HUES48 (cell line): Measurements from ENCODE around the gene SLC9A7.
"Not testable (repeated sequence)": the region's sequence is repeated elsewhere in the genome, so short reads cannot be mapped to it uniquely, and the experiment has no call there.

ENCODE experiments used
- H3K27ac ChIP-seq: one replicate; pipeline ENCODE4 v1.7.0; 2013; ENCODE audit warnings: low read depth, low read length, inconsistent platforms
- H3K27me3 ChIP-seq: 2 replicates; pipeline ENCODE4 v1.6.1; 2013; ENCODE audit warnings: mild to moderate bottlenecking, low read length; ENCODE audit not compliant: control insufficient read depth, insufficient read depth
- H3K36me3 ChIP-seq: 2 replicates; pipeline ENCODE4 v1.6.1; 2013; ENCODE audit warnings: low read length; ENCODE audit not compliant: control insufficient read depth, insufficient read depth
- H3K4me1 ChIP-seq: 2 replicates; pipeline ENCODE4 v1.6.1; 2013; ENCODE audit warnings: mild to moderate bottlenecking, low read length; ENCODE audit not compliant: control insufficient read depth, insufficient read depth
- H3K4me3 ChIP-seq: 2 replicates; pipeline ENCODE4 v1.5.1; 2013; ENCODE audit warnings: mild to moderate bottlenecking, low read depth, low read length
- H3K9ac ChIP-seq: 2 replicates; pipeline ENCODE4 v1.6.1; 2013; ENCODE audit warnings: mild to moderate bottlenecking, low read depth, low read length, moderate library complexity
- H3K9me3 ChIP-seq: 2 replicates; pipeline ENCODE4 v1.6.1; 2013; ENCODE audit warnings: low read length; ENCODE audit not compliant: control insufficient read depth, insufficient read depth

Gene SLC9A7

GRCh38 chrX:46754036-46754435 lies 4.9 kb downstream of the SLC9A7 start:
- Histone ChIP-seq H3K27me3 (peaks cover 4% of the 10 kb centered on the region; the same call in 1 of the 2 replicates), H3K9ac (no peak overlapping the region), H3K4me3 (no peak overlapping the region), H3K27ac (no peak overlapping the region), H3K9me3 (no peaks in the 10 kb centered on the region), H3K4me1 (peaks cover 26% of the 10 kb centered on the region), H3K36me3 (no peaks in the 10 kb centered on the region)

DNA sequence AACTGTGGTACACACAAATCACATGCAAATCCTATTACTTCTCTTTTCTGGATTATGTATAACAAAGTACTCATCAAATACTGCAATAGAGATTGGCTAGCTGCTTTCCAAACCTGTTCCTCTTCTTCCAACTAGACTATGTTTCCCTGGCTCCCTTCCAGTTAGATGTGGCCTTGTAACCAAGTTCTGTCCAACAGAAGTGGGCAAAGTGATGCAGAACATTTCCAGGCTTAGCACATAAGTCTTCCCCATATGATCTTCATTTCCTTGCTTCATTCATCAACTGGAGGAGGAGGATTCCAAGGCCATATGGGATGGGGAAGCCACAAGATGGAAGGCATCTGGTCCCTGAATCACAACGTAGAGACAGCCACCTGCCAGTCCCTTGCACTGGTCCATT lies 8.0 kb downstream of the SLC9A7 start:
- Histone ChIP-seq H3K4me3 (no peak overlapping the region), H3K9ac (no peak overlapping the region), H3K36me3 (no peaks in the 10 kb centered on the region), H3K9me3 (no peaks in the 10 kb centered on the region), H3K27ac (no peak overlapping the region), H3K27me3 (no peaks in the 10 kb centered on the region), H3K4me1 (peaks cover 13% of the 10 kb centered on the region)

- Histone ChIP-seq H3K4me1 (peaks cover 6% of the 10 kb centered on the region; the same call in 1 of the 2 replicates), H3K36me3 (no peaks in the 10 kb centered on the region), H3K9me3 (0 out of 2 replicates have a peak, but pooled peaks cover 5% of the 10 kb centered on the region), H3K27me3 (no peaks in the 10 kb centered on the region), H3K9ac (no peak overlapping the region), H3K4me3 (no peak overlapping the region), H3K27ac (no peak overlapping the region)
Measured at GRCh38 chrX:46744009-46744408, 14.9 kb downstream of the SLC9A7 start.

GRCh38 chrX:46743046-46743445 lies 15.9 kb downstream of the SLC9A7 start:
- Histone ChIP-seq H3K36me3 (no peaks in the 10 kb centered on the region), H3K9ac (no peak overlapping the region), H3K27ac (no peak overlapping the region), H3K4me3 (no peak overlapping the region), H3K4me1 (peaks cover 6% of the 10 kb centered on the region; the same call in 1 of the 2 replicates), H3K9me3 (0 out of 2 replicates have a peak, but pooled peaks cover 5% of the 10 kb centered on the region), H3K27me3 (no peaks in the 10 kb centered on the region)

DNA sequence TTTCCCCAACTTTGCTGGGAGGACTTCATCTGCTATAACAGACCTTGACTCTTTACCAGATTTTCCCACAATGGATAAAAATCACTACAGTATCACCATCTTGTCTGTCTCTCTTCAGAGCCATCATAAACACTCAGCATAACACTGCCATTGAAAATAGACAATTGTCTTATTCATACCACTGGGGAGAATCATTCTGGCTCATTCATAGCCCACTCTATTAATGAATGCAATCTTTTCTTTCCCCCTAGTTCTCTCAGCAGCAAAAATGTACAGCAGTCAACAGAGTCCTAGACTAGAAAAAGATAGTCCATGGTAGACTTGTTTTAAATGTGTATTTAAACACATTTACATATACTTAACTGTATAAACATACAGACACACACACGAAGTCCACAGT lies 19.2 kb downstream of the SLC9A7 start:
- H3K9ac ChIP-seq, result no peak overlapping the region
- H3K36me3 ChIP-seq, result no peaks in the 10 kb centered on the region
- peaks cover 20% of the 10 kb centered on the region; the same call in 1 of the 2 replicates for H3K9me3 ChIP-seq
- H3K27ac ChIP-seq, result no peak overlapping the region
- H3K4me3 ChIP-seq, result no peak overlapping the region
- H3K4me1 ChIP-seq, result 0 out of 2 replicates have a peak, but pooled peaks cover under 1% of the 10 kb centered on the region
- H3K27me3 ChIP-seq, result no peaks in the 10 kb centered on the region

DNA sequence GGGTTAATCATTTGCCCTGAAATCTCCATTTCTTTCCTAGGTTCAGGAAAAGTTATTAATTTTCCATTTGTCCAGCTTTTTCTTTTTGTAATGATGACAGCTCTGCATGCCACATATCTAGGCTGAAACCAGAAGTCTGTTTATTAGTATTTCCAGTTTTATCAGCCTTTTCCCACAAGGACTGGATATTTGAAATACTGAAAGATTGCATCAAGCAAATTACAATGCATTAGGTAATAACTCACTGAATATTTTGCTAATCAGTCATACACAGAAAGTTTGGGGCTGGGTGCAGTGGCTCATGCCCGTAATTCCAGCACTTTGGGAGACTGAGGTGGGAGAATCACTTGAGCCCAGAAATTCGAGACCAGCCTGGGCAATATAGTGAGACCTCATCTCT lies 21.5 kb downstream of the SLC9A7 start:
- Histone ChIP-seq H3K9me3 (peaks cover 20% of the 10 kb centered on the region; the same call in 1 of the 2 replicates), H3K27me3 (no peaks in the 10 kb centered on the region), H3K27ac (no peak overlapping the region), H3K4me3 (no peak overlapping the region), H3K36me3 (no peaks in the 10 kb centered on the region), H3K4me1 (no peaks in the 10 kb centered on the region), H3K9ac (no peak overlapping the region)

GRCh38 chrX:46737041-46737440 lies 21.9 kb downstream of the SLC9A7 start:
- no peaks in the 10 kb centered on the region for H3K27me3 ChIP-seq
- no peak overlapping the region for H3K9ac ChIP-seq
- no peak overlapping the region for H3K4me3 ChIP-seq
- H3K36me3 ChIP-seq, result no peaks in the 10 kb centered on the region
- peaks cover 20% of the 10 kb centered on the region; the same call in 1 of the 2 replicates for H3K9me3 ChIP-seq
- no peaks in the 10 kb centered on the region for H3K4me1 ChIP-seq
- no peak overlapping the region for H3K27ac ChIP-seq

GRCh38 chrX:46735622-46736021 lies 23.3 kb downstream of the SLC9A7 start:
- H3K9me3 ChIP-seq, result peaks cover 15% of the 10 kb centered on the region; the same call in 1 of the 2 replicates
- H3K36me3 ChIP-seq, result no peaks in the 10 kb centered on the region
- no peaks in the 10 kb centered on the region for H3K27me3 ChIP-seq
- H3K4me3 ChIP-seq, result no peak overlapping the region
- H3K27ac ChIP-seq, result no peak overlapping the region
- no peaks in the 10 kb centered on the region for H3K4me1 ChIP-seq
- H3K9ac ChIP-seq, result no peak overlapping the region

DNA sequence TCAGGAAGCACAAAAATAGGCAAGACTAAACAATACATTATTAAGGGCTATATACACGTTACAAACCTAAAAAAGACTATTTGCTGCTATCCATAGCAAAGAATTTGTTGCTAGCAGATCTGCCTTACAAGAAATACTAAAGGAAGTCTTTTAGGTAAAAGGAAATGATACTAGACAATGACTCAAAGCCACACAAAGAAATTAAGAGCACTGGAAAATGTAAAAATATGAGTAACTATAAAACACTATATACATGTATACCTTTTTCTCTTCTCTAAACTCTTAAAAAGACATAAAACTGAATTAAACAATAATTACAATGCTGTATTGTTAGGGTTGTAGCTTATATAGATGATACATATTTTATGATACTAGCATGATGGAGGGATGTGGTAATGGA lies 25.7 kb downstream of the SLC9A7 start:
- Histone ChIP-seq H3K4me1 (no peaks in the 10 kb centered on the region), H3K4me3 (no peak overlapping the region), H3K9me3 (peaks cover 15% of the 10 kb centered on the region; the same call in 1 of the 2 replicates), H3K27ac (no peak overlapping the region), H3K36me3 (no peaks in the 10 kb centered on the region), H3K9ac (no peak overlapping the region), H3K27me3 (no peaks in the 10 kb centered on the region)

- H3K9me3 ChIP-seq, result peaks cover 3% of the 10 kb centered on the region; the same call in 1 of the 2 replicates
- H3K9ac ChIP-seq, result no peak overlapping the region
- H3K27me3 ChIP-seq, result no peaks in the 10 kb centered on the region
- no peaks in the 10 kb centered on the region for H3K4me1 ChIP-seq
- H3K4me3 ChIP-seq, result no peak overlapping the region
- H3K27ac ChIP-seq, result no peak overlapping the region
- no peaks in the 10 kb centered on the region for H3K36me3 ChIP-seq
Measured at GRCh38 chrX:46730765-46731164, 28.2 kb downstream of the SLC9A7 start.

DNA sequence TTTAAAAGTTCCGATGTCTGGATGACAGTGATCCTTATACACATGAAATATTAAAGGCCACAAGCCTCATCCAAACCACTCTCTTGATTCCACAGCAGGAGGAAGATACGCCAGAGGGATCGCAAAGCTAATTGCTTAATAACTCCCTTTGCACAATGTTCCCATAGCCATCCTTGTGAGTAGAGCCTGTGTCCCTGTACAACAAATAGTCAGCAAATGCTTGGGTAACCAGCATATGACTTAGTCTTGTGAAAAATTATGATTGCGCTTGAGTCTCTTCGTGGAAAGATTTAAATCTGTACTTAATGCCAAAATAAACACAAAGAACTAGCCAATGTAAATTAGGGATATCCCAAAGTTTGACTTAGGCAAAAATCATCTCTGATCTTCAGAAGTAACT lies 31.5 kb downstream of the SLC9A7 start:
- no peak overlapping the region for H3K4me3 ChIP-seq
- H3K36me3 ChIP-seq, result no peaks in the 10 kb centered on the region
- no peaks in the 10 kb centered on the region for H3K4me1 ChIP-seq
- H3K27ac ChIP-seq, result no peak overlapping the region
- H3K9ac ChIP-seq, result no peak overlapping the region
- H3K27me3 ChIP-seq, result no peaks in the 10 kb centered on the region
- H3K9me3 ChIP-seq, result no peaks in the 10 kb centered on the region

GRCh38 chrX:46723569-46723927 lies 35.4 kb downstream of the SLC9A7 start:
- H3K4me3 ChIP-seq, H3K9ac ChIP-seq, H3K27me3 ChIP-seq, H3K36me3 ChIP-seq, H3K4me1 ChIP-seq, H3K27ac ChIP-seq, H3K9me3 ChIP-seq: not testable (repeated sequence)
